ENCODE data around the gene HSPB6.

DNA sequence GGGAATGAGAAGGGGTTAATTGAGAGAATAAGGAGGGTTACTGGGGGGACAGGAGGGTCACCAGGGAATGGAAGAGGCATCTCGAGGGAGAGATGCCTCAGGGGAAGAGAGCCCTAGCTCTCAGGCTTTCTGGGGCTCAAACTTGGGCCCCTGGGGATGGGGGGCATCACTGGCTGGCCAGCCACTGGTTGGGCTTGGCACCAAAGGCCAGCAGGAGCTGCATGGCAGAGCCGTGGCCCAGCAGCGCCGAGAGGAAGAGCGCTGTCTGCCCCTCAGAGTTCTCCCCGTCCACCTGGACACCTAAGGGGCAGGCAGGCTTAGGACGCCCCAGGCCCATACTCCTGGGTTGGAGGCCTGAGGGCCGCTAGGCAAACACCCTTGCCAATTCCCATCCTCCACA lies 36.1 kb upstream of the HSPB6 start:
- TF ChIP-seq, protein P1, sequence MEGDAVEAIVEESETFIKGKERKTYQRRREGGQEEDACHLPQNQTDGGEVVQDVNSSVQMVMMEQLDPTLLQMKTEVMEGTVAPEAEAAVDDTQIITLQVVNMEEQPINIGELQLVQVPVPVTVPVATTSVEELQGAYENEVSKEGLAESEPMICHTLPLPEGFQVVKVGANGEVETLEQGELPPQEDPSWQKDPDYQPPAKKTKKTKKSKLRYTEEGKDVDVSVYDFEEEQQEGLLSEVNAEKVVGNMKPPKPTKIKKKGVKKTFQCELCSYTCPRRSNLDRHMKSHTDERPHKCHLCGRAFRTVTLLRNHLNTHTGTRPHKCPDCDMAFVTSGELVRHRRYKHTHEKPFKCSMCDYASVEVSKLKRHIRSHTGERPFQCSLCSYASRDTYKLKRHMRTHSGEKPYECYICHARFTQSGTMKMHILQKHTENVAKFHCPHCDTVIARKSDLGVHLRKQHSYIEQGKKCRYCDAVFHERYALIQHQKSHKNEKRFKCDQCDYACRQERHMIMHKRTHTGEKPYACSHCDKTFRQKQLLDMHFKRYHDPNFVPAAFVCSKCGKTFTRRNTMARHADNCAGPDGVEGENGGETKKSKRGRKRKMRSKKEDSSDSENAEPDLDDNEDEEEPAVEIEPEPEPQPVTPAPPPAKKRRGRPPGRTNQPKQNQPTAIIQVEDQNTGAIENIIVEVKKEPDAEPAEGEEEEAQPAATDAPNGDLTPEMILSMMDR (IDR thresholded peaks at IDR 0.05) = no peak
- TF ChIP-seq POLR2A (IDR thresholded peaks at IDR 0.05) = no peak

Measured in adrenal gland (tissue), 5 donors.